HG03571 (cell line): ENCODE measurements around the gene ZNF438.
"Not testable (repeated sequence)": the region's sequence is repeated elsewhere in the genome, so short reads cannot be mapped to it uniquely, and the experiment has no call there.

Source experiments
- ATAC-seq: cut with Tn5 transposase; IDR thresholded peaks from one replicate; pipeline ENCODE4 v1.9.1; 2021; ENCODE audit not compliant: unreplicated experiment

The ZNF438 gene

GRCh38 chr10:30943451-30943850, 88.2 kb downstream of the ZNF438 start:
- no peak for ATAC-seq

- ATAC-seq: no peak
Measured at GRCh38 chr10:30940256-30940655, 91.4 kb downstream of the ZNF438 start.

GRCh38 chr10:30939643-30940251, 91.9 kb downstream of the ZNF438 start:
- ATAC-seq: no peak

- ATAC-seq: no peak
Measured at GRCh38 chr10:30935078-30935477, 96.6 kb downstream of the ZNF438 start.

- ATAC-seq: no peak
Measured at GRCh38 chr10:30931094-30931493, 100.6 kb downstream of the ZNF438 start.

- ATAC-seq: no peak
Measured at GRCh38 chr10:30929901-30930520, 101.7 kb downstream of the ZNF438 start.

- ATAC-seq: not testable (repeated sequence)
Measured at GRCh38 chr10:30929311-30929729, 102.3 kb downstream of the ZNF438 start.

GRCh38 chr10:30928742-30929141, 102.9 kb downstream of the ZNF438 start:
- ATAC-seq: peak; percentile 60

- ATAC-seq: no peak
Measured at GRCh38 chr10:30918651-30919050, 113.0 kb downstream of the ZNF438 start.

- ATAC-seq: no peak
Measured at GRCh38 chr10:30917789-30918188, 113.9 kb downstream of the ZNF438 start.

- no peak for ATAC-seq
Measured at GRCh38 chr10:30917067-30917466, 114.6 kb downstream of the ZNF438 start.

GRCh38 chr10:30915146-30915545, 116.5 kb downstream of the ZNF438 start:
- no peak for ATAC-seq

- no peak for ATAC-seq
Measured at GRCh38 chr10:30911303-30911863, 120.3 kb downstream of the ZNF438 start.

- ATAC-seq: no peak
Measured at GRCh38 chr10:30903397-30904138, 128.1 kb downstream of the ZNF438 start.

GRCh38 chr10:30902621-30903396, 128.9 kb downstream of the ZNF438 start:
- ATAC-seq: no peak

GRCh38 chr10:30901487-30901886, 130.2 kb downstream of the ZNF438 start:
- not testable (repeated sequence) for ATAC-seq

GRCh38 chr10:30898964-30899363, 132.7 kb downstream of the ZNF438 start:
- no peak for ATAC-seq

- ATAC-seq: no peak
Measured at GRCh38 chr10:30897547-30897946, 134.1 kb downstream of the ZNF438 start.

- ATAC-seq: no peak
Measured at GRCh38 chr10:30897048-30897447, 134.6 kb downstream of the ZNF438 start.

GRCh38 chr10:30894221-30894620, 137.4 kb downstream of the ZNF438 start:
- ATAC-seq: no peak

- ATAC-seq: no peak
Measured at GRCh38 chr10:30893208-30893607, 138.5 kb downstream of the ZNF438 start.
